ENCODE results near the gene PTPN20. TPM values are rescaled to one million over a fixed set of nuclear protein-coding genes. Genes with fewer than 3 reads are reported as not detected.
A peak's percentile ranks its signal among the peaks of the same experiment; 100 is the strongest.

Gene PTPN20
- total RNA-seq, 1 experiment from 2014 or later, result not detected

- no peak overlapping the region for H3K9ac ChIP-seq (ENCODE audit: extremely low read depth, insufficient read length, low read length)
- H2BK5ac ChIP-seq (ENCODE audit: insufficient read length, low read length), result no peak overlapping the region
- no peaks in the 10 kb centered on the region for H3K79me1 ChIP-seq (ENCODE audit: insufficient read depth, low read depth, low read length, poor library complexity, severe bottlenecking)
- H2AK5ac ChIP-seq (ENCODE audit: insufficient read length, low read length), result no peak overlapping the region
- Mint-ChIP-seq H3K4me3 (no peak overlapping the region), H3K27me3 (ENCODE audit: low read depth) (peaks cover 1% of the 10 kb centered on the region; the same call in 1 of the 2 replicates), H3K36me3 (ENCODE audit: insufficient read depth in 1 of 3, low read depth in 3 of 3) (no peaks in the 10 kb centered on the region), H3K4me1 (peaks cover 2 to 3% of the 10 kb centered on the region in 2 experiments; a peak in 1 of 4 replicates), H3K27ac (peak overlapping the region in 1 of 3 experiments; percentile 74; a peak in 2 of 7 replicates), H3K9me3 (no peaks in the 10 kb centered on the region; a peak in 1 of 5 replicates)
- H3K79me2 ChIP-seq (ENCODE audit: insufficient read depth, low read length), result no peaks in the 10 kb centered on the region
- no peak overlapping the region for H2BK120ac ChIP-seq (ENCODE audit: low read depth, low read length, poor library complexity, severe bottlenecking)
- H4K91ac ChIP-seq (ENCODE audit: insufficient read length, low read depth, low read length), result no peak overlapping the region
- H2BK12ac ChIP-seq (ENCODE audit: insufficient read length, low read depth, low read length), result no peak overlapping the region
- no peak overlapping the region for H3K23ac ChIP-seq (ENCODE audit: insufficient read length, low read depth, low read length)
- no peak overlapping the region for H3K4ac ChIP-seq (ENCODE audit: low read depth, low read length)
- H3K9me3 ChIP-seq (ENCODE audit: control insufficient read depth, low read depth, low read length), result no peaks in the 10 kb centered on the region
- no peak overlapping the region for H3K4me2 ChIP-seq (ENCODE audit: insufficient read depth, insufficient read length, low read length)
- H3K14ac ChIP-seq (ENCODE audit: insufficient read depth, low read length), result no peak overlapping the region
- no peak overlapping the region for H3K27ac ChIP-seq (ENCODE audit: insufficient read length, low read depth, low read length)
- no peaks in the 10 kb centered on the region for H3K27me3 ChIP-seq (ENCODE audit: insufficient read depth, low read length)
- DNase-seq, result peak; percentile 85
- no peak overlapping the region for H2AFZ ChIP-seq (ENCODE audit: low read length)
- H3K23me2 ChIP-seq (ENCODE audit: insufficient read length, low read depth, low read length, poor library complexity, severe bottlenecking), result no peaks in the 10 kb centered on the region
- H2BK15ac ChIP-seq (ENCODE audit: low read depth, low read length), result no peak overlapping the region
- H4K8ac ChIP-seq (replicated peaks; ENCODE audit: insufficient read length, low read depth, low read length), result no peak overlapping the region
- H3K18ac ChIP-seq (ENCODE audit: insufficient read length, low read depth, low read length), result no peak overlapping the region
- no peak overlapping the region for H3K56ac ChIP-seq (ENCODE audit: insufficient read length, low read depth, low read length)
- H4K5ac ChIP-seq (ENCODE audit: insufficient read length, low read depth, low read length), result no peak overlapping the region
- no peak overlapping the region for H2BK20ac ChIP-seq (ENCODE audit: low read depth, low read length, poor library complexity, severe bottlenecking)
- H3T11ph ChIP-seq (ENCODE audit: low read length), result no peak overlapping the region
- TF ChIP-seq CTCF (conservative IDR thresholded peaks at IDR 0.05), result peak; percentile 94
- no peaks in the 10 kb centered on the region for H3K4me1 ChIP-seq (ENCODE audit: insufficient read depth, low read length)
- no CpG with 5 or more reads among the region's 9 CpGs for WGBS (ENCODE audit: extremely low coverage, insufficient read length, low lambda C conversion rate)
- no peaks in the 10 kb centered on the region for H4K20me1 ChIP-seq (ENCODE audit: control insufficient read depth, insufficient read depth, insufficient read length)
These were observed 113.4 kb downstream of the PTPN20 start for GRCh38 chr10:47024399-47025252.

Data from H9 (cell line).